ENCODE measurements around the gene CTNNA1.
"Not testable (repeated sequence)": the region's sequence is repeated elsewhere in the genome, so short reads cannot be mapped to it uniquely, and the experiment has no call there.

The CTNNA1 gene

GRCh38 chr5:138761670-138762069 is 8.4 kb downstream of the CTNNA1 start:
- not testable (repeated sequence) for DNase-seq

GRCh38 chr5:138762110-138762509 is 8.9 kb downstream of the CTNNA1 start:
- DNase-seq: no peak

GRCh38 chr5:138763037-138763778 is 10.0 kb downstream of the CTNNA1 start:
- DNase-seq: no peak

- DNase-seq: no peak
These were observed 17.1 kb downstream of the CTNNA1 start for GRCh38 chr5:138770291-138770690.

GRCh38 chr5:138770977-138771376 is 17.8 kb downstream of the CTNNA1 start:
- no peak for DNase-seq

GRCh38 chr5:138772986-138773594 is 19.9 kb downstream of the CTNNA1 start:
- no peak for DNase-seq

GRCh38 chr5:138773624-138774023 is 20.4 kb downstream of the CTNNA1 start:
- DNase-seq: not testable (repeated sequence)

- DNase-seq: no peak
These were observed 21.8 kb downstream of the CTNNA1 start for GRCh38 chr5:138775034-138775433.

- DNase-seq: no peak
These were observed 25.0 kb downstream of the CTNNA1 start for GRCh38 chr5:138778234-138778633.

GRCh38 chr5:138783976-138784375 is 30.8 kb downstream of the CTNNA1 start:
- DNase-seq: no peak

- peak; percentile 58 for DNase-seq
These were observed 31.4 kb downstream of the CTNNA1 start for GRCh38 chr5:138784590-138784989.

GRCh38 chr5:138789771-138790242 is 36.6 kb downstream of the CTNNA1 start:
- DNase-seq: peak; percentile 32

GRCh38 chr5:138790684-138791083 is 37.5 kb downstream of the CTNNA1 start:
- DNase-seq: no peak

- DNase-seq: peak; percentile 19
These were observed 39.1 kb downstream of the CTNNA1 start for GRCh38 chr5:138792195-138792790.

GRCh38 chr5:138793575-138793974 is 40.4 kb downstream of the CTNNA1 start:
- DNase-seq: peak; percentile 16

- DNase-seq: no peak
These were observed 50.1 kb downstream of the CTNNA1 start for GRCh38 chr5:138803285-138803684.

- no peak for DNase-seq
These were observed 50.7 kb downstream of the CTNNA1 start for GRCh38 chr5:138803935-138804334.

GRCh38 chr5:138805096-138805495 is 51.9 kb downstream of the CTNNA1 start:
- DNase-seq: no peak

- no peak for DNase-seq
These were observed 54.0 kb downstream of the CTNNA1 start for GRCh38 chr5:138807182-138807581.

- peak; percentile 73 for DNase-seq
These were observed 56.2 kb downstream of the CTNNA1 start for GRCh38 chr5:138809391-138809790.

GRCh38 chr5:138810861-138811260 is 57.6 kb downstream of the CTNNA1 start:
- DNase-seq: not testable (repeated sequence)

GRCh38 chr5:138815529-138815928 is 62.3 kb downstream of the CTNNA1 start:
- no peak for DNase-seq

GRCh38 chr5:138817241-138817640 is 64.0 kb downstream of the CTNNA1 start:
- DNase-seq: no peak

GRCh38 chr5:138819081-138819480 is 65.9 kb downstream of the CTNNA1 start:
- no peak for DNase-seq
